B cell (primary cell): ENCODE measurements around the gene ITGB4. TPM values are rescaled to one million over a fixed set of nuclear protein-coding genes. Genes with fewer than 3 reads are reported as not detected.
A peak's percentile ranks its signal among the peaks of the same experiment; 100 is the strongest.

Source experiments
- ATAC-seq: fragments of 200-7000 bp; cut with Tn5 transposase; one replicate; pipeline ENCODE4 v1.10.0; 2021; ENCODE audit warnings: low read depth, mild to moderate bottlenecking, moderate number of reproducible peaks, moderate library complexity
- CTCF ChIA-PET: fragments of 350-600 bp; sonication (Branson Sonifier 250); formaldehyde crosslinking; loops from one replicate; lab custom pipeline; 2021; ENCODE audit warnings: antibody characterized with exemption, inconsistent platforms; lab: Charles Lee
- POLR2A ChIA-PET: fragments of 350-600 bp; sonication (Branson Sonifier 250); formaldehyde crosslinking; loops from one replicate; lab custom pipeline; 2021; ENCODE audit warnings: antibody characterized with exemption; lab: Charles Lee
- DNase-seq: peaks from one replicate; pipeline ENCODE4 v3.0.0; 2013
- H2AFZ ChIP-seq: 2 replicates; pipeline ENCODE4 v1.6.1; 2012; ENCODE audit warnings: mild to moderate bottlenecking, low read depth, low read length; ENCODE audit not compliant: insufficient read depth, poor library complexity, severe bottlenecking
- H3K27ac ChIP-seq, 2 donors: 1 replicate in 1 of 2; 2 replicates in 1 of 2; pipeline ENCODE4 v1.5.1; 2012 to 2013; ENCODE audit warnings: low read length in 2 of 2, mild to moderate bottlenecking in 2 of 2, moderate library complexity in 1 of 2
- H3K27me3 ChIP-seq, 4 experiments: fragments of 200-600 bp in 1 of 4; sonication (generic) in 1 of 4; replicated peaks in 1 of 4; 1 replicate in 2 of 4; 2 replicates in 2 of 4; pipeline versions ENCODE4 v1.6.1 to v1.7.0; 2013 to 2016; ENCODE audit warnings: low read length in 3 of 4, mild to moderate bottlenecking in 2 of 4, mixed read lengths in 1 of 4, moderate library complexity in 1 of 4; ENCODE audit not compliant: insufficient read depth in 4 of 4, control insufficient read depth in 3 of 4; ENCODE audit errors: control extremely low read depth in 1 of 4
- H3K36me3 ChIP-seq, 2 experiments: replicated peaks in 1 of 2; 1 replicate in 1 of 2; 2 replicates in 1 of 2; pipeline versions ENCODE4 v1.6.1 to v1.7.1; 2013; ENCODE audit warnings: low read length in 1 of 2; ENCODE audit not compliant: insufficient read depth in 2 of 2, control insufficient read depth in 1 of 2; ENCODE audit errors: control extremely low read depth in 1 of 2, extremely low read depth in 1 of 2
- H3K4me1 ChIP-seq, 2 donors: fragments of 200-600 bp in 1 of 2; sonication (generic) in 1 of 2; 1 replicate in 1 of 2; 2 replicates in 1 of 2; pipeline versions ENCODE4 v1.5.1 to v1.6.1; 2013 to 2017; ENCODE audit warnings: low read length in 2 of 2; ENCODE audit not compliant: control insufficient read depth in 2 of 2, insufficient read depth in 2 of 2
- H3K4me2 ChIP-seq: replicated peaks from 2 replicates; pipeline ENCODE3; 2012; ENCODE audit warnings: mild to moderate bottlenecking, low read depth, low read length; ENCODE audit not compliant: poor library complexity, severe bottlenecking
- H3K4me3 ChIP-seq, 5 experiments: fragments of 200-600 bp in 1 of 5; sonication (generic) in 1 of 5; 1 replicate in 3 of 5; 2 replicates in 2 of 5; pipeline versions ENCODE4 v1.5.1 to v1.7.0; 2011 to 2016; ENCODE audit warnings: low read length in 4 of 5, mild to moderate bottlenecking in 4 of 5, low read depth in 2 of 5, control low read depth in 1 of 5, moderate library complexity in 1 of 5; ENCODE audit not compliant: insufficient read depth in 1 of 5; ENCODE audit errors: control extremely low read depth in 1 of 5, extremely low read depth in 1 of 5
- H3K79me2 ChIP-seq: fragments of 200-600 bp; sonication (generic); one replicate; pipeline ENCODE4 v1.6.0; 2016; ENCODE audit warnings: low read length; ENCODE audit not compliant: control insufficient read depth, insufficient read depth
- H3K9ac ChIP-seq: fragments of 200-600 bp; sonication (generic); 2 replicates; pipeline ENCODE4 v1.6.1; 2017; ENCODE audit warnings: mild to moderate bottlenecking, low read length, moderate library complexity
- H3K9me3 ChIP-seq, 3 donors: one replicate each; pipeline versions ENCODE4 v1.6.1 to v1.7.1; 2013; ENCODE audit warnings: low read length in 2 of 3; ENCODE audit not compliant: control insufficient read depth in 2 of 3, insufficient read depth in 1 of 3; ENCODE audit errors: control extremely low read depth in 1 of 3
- H4K20me1 ChIP-seq: 2 replicates; pipeline ENCODE4 v1.6.0; 2012; ENCODE audit warnings: mild to moderate bottlenecking, low read length; ENCODE audit not compliant: insufficient read depth, control insufficient read depth, poor library complexity, severe bottlenecking
- H3K27ac Mint-ChIP-seq: one replicate; pipeline ENCODE4 v1.8.0; 2021; ENCODE audit warnings: mixed read lengths
- H3K27me3 Mint-ChIP-seq: one replicate; pipeline ENCODE4 v1.8.0; 2021; ENCODE audit warnings: mixed read lengths
- H3K4me1 Mint-ChIP-seq: one replicate; pipeline ENCODE4 v1.8.0; 2021; ENCODE audit warnings: mixed read lengths
- H3K4me3 Mint-ChIP-seq: one replicate; pipeline ENCODE4 v1.8.0; 2021; ENCODE audit warnings: mixed read lengths
- H3K9me3 Mint-ChIP-seq: one replicate; pipeline ENCODE4 v1.8.0; 2022; ENCODE audit warnings: mixed read lengths; ENCODE audit not compliant: insufficient read depth
- CTCF ChIP-seq: fragments of 200-600 bp; IDR thresholded peaks from one replicate; pipeline ENCODE4 v1.8.0; 2022; ENCODE audit warnings: antibody characterized with exemption, mild to moderate bottlenecking
- EZH2 ChIP-seq: IDR thresholded peaks from 2 replicates; pipeline ENCODE4 v1.6.1; 2012; ENCODE audit warnings: borderline replicate concordance, low read depth, mild to moderate bottlenecking, moderate library complexity, low read length; ENCODE audit not compliant: insufficient read depth, poor library complexity, severe bottlenecking
- WGBS: methylation state at CpG from one replicate; pipeline ENCODE4 v1.1.5; 2013; ENCODE audit warnings: missing lambda C conversion rate; ENCODE audit not compliant: insufficient coverage; 5-methylcytosine and 5-hydroxymethylcytosine counted together
- intact Hi-C: fragments of 100-400 bp; cut with micrococcal nuclease; formaldehyde crosslinking; loops from one replicate; pipeline ENCODE4 v1.10.0; 2022
- polyA plus RNA-seq: library from polyadenylated mRNA; depleted of rRNA; stranded (reverse); fragments of >200 nt; gene quantifications from 2 replicates; pipeline ENCODE4 v1.2.3, GENCODE V29; 2012
- total RNA-seq, 2 donors: library from RNA; stranded (reverse); fragments of 120-200 nt in 1 of 2; gene quantifications; 1 replicate in 1 of 2; 2 replicates in 1 of 2; pipeline versions ENCODE4 v1.2.3 to v1.2.4, GENCODE V29; 2013 to 2022

Gene ITGB4
- total and polyA plus RNA-seq, 2 donors (not counting 1 experiment from before 2014, with no cell fraction given): 0.12 to 0.81 TPM

GRCh38 chr17:75753514-75754377 is 32.5 kb downstream of the ITGB4 start:
- H3K27ac ChIP-seq: peak overlapping the region in 1 of 2 donors; percentile 19
- Mint-ChIP-seq H3K27me3 (peaks cover 4% of the 10 kb centered on the region), H3K9me3 (no peaks in the 10 kb centered on the region), H3K4me1 (peaks cover 23% of the 10 kb centered on the region), H3K4me3 (peak overlapping the region; percentile 71), H3K27ac (no peak overlapping the region)
- peak overlapping the region; percentile 96 for H2AFZ ChIP-seq
- H3K79me2 ChIP-seq: no peaks in the 10 kb centered on the region
- peaks cover 9 to 29% of the 10 kb centered on the region in 2 donors for H3K4me1 ChIP-seq
- peak; percentile 86 for DNase-seq
- no peaks in the 10 kb centered on the region for H3K9me3 ChIP-seq
- CTCF ChIA-PET: interaction anchor here (0.5 to 5.9 kb wide), 49 partner anchors 10 to 792 kb away, joined by 3 to 87 read pairs (median 4); partner anchors contain the start of genes GALK1, MIF4GD, MRPL58 and RECQL5
- peak; percentile 83 for ATAC-seq
- TF ChIP-seq CTCF (peak; percentile 76), EZH2 (no peak)
- intact Hi-C loops: loop anchor here (1.0 to 10.0 kb wide), 2 partner anchors 74 to 251 kb away; partner anchors contain the start of gene CDK3
- H3K36me3 ChIP-seq: peaks cover 0 to 7% of the 10 kb centered on the region in 2 experiments
- H3K27me3 ChIP-seq: no peaks in the 10 kb centered on the region
- POLR2A ChIA-PET: interaction anchor here (0.6 to 3.4 kb wide), 18 partner anchors 11 to 1828 kb away, joined by 3 to 23 read pairs (median 6); partner anchors contain the start of genes GALK1, MRPL38, SLC25A19 and SMIM5
- WGBS: 7% methylated on average over 76 of the region's 76 CpGs
- H3K9ac ChIP-seq: peak overlapping the region; percentile 76
- peak overlapping the region; percentile 100 for H3K4me2 ChIP-seq
- H3K4me3 ChIP-seq: peak overlapping the region in 4 of 5 experiments; percentile 55 to 84 (median 62)
- H4K20me1 ChIP-seq: no peaks in the 10 kb centered on the region
